Fibroblast of lung (primary cell): Measurements from ENCODE around the gene SLC24A3. TPM values are rescaled to one million over a fixed set of nuclear protein-coding genes. Genes with fewer than 3 reads are reported as not detected.

Experiments
- DNase-seq, 2 donors: peaks; one replicate each; pipeline versions ENCODE4 v3.0.0 to v3.0.0-alpha.2; 2010; ENCODE audit warnings: low read depth in 2 of 2
- H2AFZ ChIP-seq: 2 replicates; pipeline ENCODE4 v1.5.1; 2012; ENCODE audit warnings: low read length, control low read depth, inconsistent platforms
- H3K27ac ChIP-seq: 2 replicates; pipeline ENCODE4 v1.5.1; 2011; ENCODE audit warnings: low read length, control low read depth; ENCODE audit not compliant: insufficient read depth
- H3K27me3 ChIP-seq: 2 replicates; pipeline ENCODE4 v1.5.1; 2011; ENCODE audit warnings: mild to moderate bottlenecking, low read length; ENCODE audit not compliant: control insufficient read depth, insufficient read depth
- H3K36me3 ChIP-seq: 2 replicates; pipeline ENCODE4 v1.5.1; 2011; ENCODE audit warnings: low read length; ENCODE audit not compliant: control insufficient read depth, insufficient read depth
- H3K4me1 ChIP-seq: 2 replicates; pipeline ENCODE4 v1.5.1; 2011; ENCODE audit warnings: low read length; ENCODE audit not compliant: control insufficient read depth, insufficient read depth; ENCODE audit errors: extremely low read depth
- H3K4me2 ChIP-seq: 2 replicates; pipeline ENCODE4 v1.5.1; 2011; ENCODE audit warnings: low read length, control low read depth; ENCODE audit not compliant: insufficient read depth; ENCODE audit errors: extremely low read depth
- H3K4me3 ChIP-seq, 4 experiments: fragments of 200-600 bp in 1 of 4; sonication (generic) in 1 of 4; replicated peaks in 1 of 4; 2 replicates each; pipeline ENCODE4 v1.5.1; 2011 to 2016; ENCODE audit warnings: low read length in 4 of 4, low read depth in 3 of 4, mild to moderate bottlenecking in 3 of 4, control low read depth in 2 of 4, inconsistent platforms in 1 of 4, mixed read lengths in 1 of 4; ENCODE audit not compliant: insufficient read depth in 1 of 4; ENCODE audit errors: control extremely low read depth in 1 of 4
- H3K79me2 ChIP-seq: 2 replicates; pipeline ENCODE4 v1.5.1; 2012; ENCODE audit warnings: mild to moderate bottlenecking, low read length, inconsistent platforms; ENCODE audit not compliant: control insufficient read depth, insufficient read depth
- H3K9ac ChIP-seq: 2 replicates; pipeline ENCODE4 v1.5.1; 2011; ENCODE audit warnings: mild to moderate bottlenecking, low read length, control low read depth; ENCODE audit not compliant: insufficient read depth
- H3K9me3 ChIP-seq: 2 replicates; pipeline ENCODE4 v1.5.1; 2012; ENCODE audit warnings: low read depth, low read length; ENCODE audit not compliant: control insufficient read depth, insufficient read depth
- H4K20me1 ChIP-seq: 2 replicates; pipeline ENCODE4 v1.5.1; 2011; ENCODE audit warnings: low read length; ENCODE audit not compliant: control insufficient read depth, insufficient read depth; ENCODE audit errors: extremely low read depth
- CTCF ChIP-seq, 2 donors: IDR thresholded peaks in 1 of 2; conservative IDR thresholded peaks in 1 of 2; 1 replicate in 1 of 2; 2 replicates in 1 of 2; pipeline ENCODE4 v1.5.1; 2011 to 2012; ENCODE audit warnings: low read length in 2 of 2, control low read depth in 1 of 2, inconsistent platforms in 1 of 2, low read depth in 1 of 2, mild to moderate bottlenecking in 1 of 2
- EZH2 ChIP-seq: IDR thresholded peaks from 2 replicates; pipeline ENCODE4 v1.5.1; 2012; ENCODE audit warnings: low read length, control low read depth, mild to moderate bottlenecking; ENCODE audit errors: missing control alignments
- polyA plus RNA-seq, 2 donors: library from polyadenylated mRNA; depleted of rRNA in 1 of 2; stranded (reverse) in 1 of 2; unstranded in 1 of 2; fragments of >200 nt; gene quantifications; 2 replicates each; pipeline ENCODE4 v1.2.1, GENCODE V29; 2011 to 2012; ENCODE audit warnings: missing spikeins in 1 of 2
- total RNA-seq: library from RNA; depleted of rRNA; stranded (reverse); fragments of >200 nt; gene quantifications from 2 replicates; pipeline ENCODE4 v1.2.1, GENCODE V29; 2014

SLC24A3 gene
- total and polyA plus RNA-seq, 2 donors (not counting 1 experiment from before 2014, with no cell fraction given), result 0.03 to 1.8 TPM

- DNase-seq, result no peak
- H3K4me1 ChIP-seq, result no peaks in the 10 kb centered on the region
- H3K4me3 ChIP-seq, result no peak overlapping the region
- no peak overlapping the region for H2AFZ ChIP-seq
- H3K27ac ChIP-seq, result no peak overlapping the region
- no peak overlapping the region for H3K9ac ChIP-seq
- no peaks in the 10 kb centered on the region for H3K27me3 ChIP-seq
- TF ChIP-seq CTCF (conservative IDR thresholded peaks at IDR 0.05 in 1 of 2, IDR thresholded peaks at IDR 0.05 in 1 of 2; ENCODE audit: low read depth in 1 of 2, low read length in 2 of 2), result no peak
- no peak for TF ChIP-seq EZH2
- H3K36me3 ChIP-seq, result no peaks in the 10 kb centered on the region
- H3K79me2 ChIP-seq, result no peaks in the 10 kb centered on the region
- no peaks in the 10 kb centered on the region for H3K9me3 ChIP-seq
- no peak overlapping the region for H3K4me2 ChIP-seq
- no peaks in the 10 kb centered on the region for H4K20me1 ChIP-seq
These were observed 381.3 kb downstream of the SLC24A3 start for GRCh38 chr20:19593762-19594161.

- Histone ChIP-seq H4K20me1 (no peaks in the 10 kb centered on the region), H3K27me3 (no peaks in the 10 kb centered on the region), H3K9ac (no peak overlapping the region), H3K4me3 (no peak overlapping the region), H3K9me3 (no peaks in the 10 kb centered on the region), H2AFZ (no peak overlapping the region), H3K4me2 (no peak overlapping the region), H3K4me1 (no peaks in the 10 kb centered on the region), H3K79me2 (no peaks in the 10 kb centered on the region), H3K27ac (no peak overlapping the region), H3K36me3 (no peaks in the 10 kb centered on the region)
- no peak for TF ChIP-seq CTCF (conservative IDR thresholded peaks at IDR 0.05 in 1 of 2, IDR thresholded peaks at IDR 0.05 in 1 of 2; ENCODE audit: low read depth in 1 of 2, low read length in 2 of 2)
- TF ChIP-seq EZH2, result no peak
- DNase-seq, result no peak
These were observed 382.5 kb downstream of the SLC24A3 start for GRCh38 chr20:19594896-19595295.

DNA sequence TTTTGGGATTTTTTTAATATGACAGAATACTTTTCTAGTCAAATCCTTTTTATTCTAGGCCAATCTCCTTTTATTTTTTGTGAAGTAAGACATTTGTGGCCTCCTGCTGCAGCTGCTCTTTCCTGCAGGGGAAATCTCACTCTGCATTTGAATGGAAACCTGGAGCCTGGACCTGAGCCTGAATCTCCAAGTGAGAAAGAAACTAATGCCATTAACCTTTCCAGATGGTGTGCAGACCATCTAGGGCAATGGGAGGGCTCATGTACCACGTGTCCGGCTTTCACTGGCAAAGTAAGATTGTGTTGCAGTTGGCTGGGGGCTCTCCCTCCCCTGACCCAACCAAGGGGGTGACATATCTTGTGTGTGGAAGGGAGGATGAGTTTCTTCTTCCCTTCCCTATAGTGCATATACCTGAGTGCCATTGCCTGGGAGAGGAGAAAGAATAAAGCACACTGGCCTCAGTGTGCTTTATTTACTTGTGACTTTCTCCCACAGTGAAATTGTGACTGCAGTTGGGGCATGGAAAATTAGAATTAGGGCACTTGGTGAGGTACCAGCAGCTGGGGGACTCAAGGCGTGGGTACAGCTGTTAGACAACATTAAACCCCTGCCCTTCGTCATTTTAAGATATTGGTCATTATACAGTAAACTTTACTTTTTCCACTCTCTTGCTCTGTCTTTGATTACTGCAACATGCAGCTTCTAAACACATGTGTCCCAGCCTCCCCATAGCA lies 385.8 kb downstream of the SLC24A3 start:
- H3K79me2 ChIP-seq, result no peaks in the 10 kb centered on the region
- H3K4me3 ChIP-seq, result no peak overlapping the region
- no peak overlapping the region for H3K27ac ChIP-seq
- no peaks in the 10 kb centered on the region for H3K27me3 ChIP-seq
- TF ChIP-seq CTCF (conservative IDR thresholded peaks at IDR 0.05 in 1 of 2, IDR thresholded peaks at IDR 0.05 in 1 of 2; ENCODE audit: low read depth in 1 of 2, low read length in 2 of 2) (no peak), EZH2 (no peak)
- no peaks in the 10 kb centered on the region for H3K36me3 ChIP-seq
- no peak for DNase-seq
- no peak overlapping the region for H3K4me2 ChIP-seq
- H4K20me1 ChIP-seq, result no peaks in the 10 kb centered on the region
- H3K9ac ChIP-seq, result no peak overlapping the region
- H3K4me1 ChIP-seq, result no peaks in the 10 kb centered on the region
- no peaks in the 10 kb centered on the region for H3K9me3 ChIP-seq
- no peak overlapping the region for H2AFZ ChIP-seq
